Panc1 (cell line): Measurements from ENCODE around the gene PBX1. TPM values are rescaled to one million over a fixed set of nuclear protein-coding genes. Genes with fewer than 3 reads are reported as not detected.

ENCODE experiments used
- ATAC-seq: fragments of 200-7000 bp; cut with Tn5 transposase; 2 replicates; pipeline ENCODE4 v1.9.1; 2020; ENCODE audit warnings: mild to moderate bottlenecking, moderate library complexity
- BruUV-seq: library from RNA; stranded (reverse); fragments of 400-500 nt; replicated peaks from 2 replicates; lab custom pipeline; 2021; lab: Mats Ljungman, UMichigan
- CTCF ChIA-PET: fragments of 300-600 bp; sonication (Branson Sonifier 250); formaldehyde crosslinking; loops from one replicate; lab custom pipeline; 2022; ENCODE audit warnings: antibody characterized with exemption; lab: Charles Lee
- POLR2A ChIA-PET: fragments of 300-600 bp; sonication (Branson Sonifier 250); formaldehyde crosslinking; loops from one replicate; lab custom pipeline; 2022; ENCODE audit warnings: antibody characterized with exemption; lab: Charles Lee
- DNase-seq: peaks from one replicate; pipeline ENCODE4 v3.0.0-alpha.2; 2010; ENCODE audit warnings: low read depth, low spot score
- H3K27ac ChIP-seq: 2 replicates; pipeline ENCODE4 v1.5.1; 2011; ENCODE audit warnings: mild to moderate bottlenecking, low read length, inconsistent platforms
- H3K27me3 ChIP-seq: fragments of 200-500 bp; sonication (Bioruptor generic); 2 replicates; pipeline ENCODE4 v1.6.0; 2014; ENCODE audit warnings: low read length, inconsistent platforms; ENCODE audit not compliant: control insufficient read depth, insufficient read depth
- H3K36me3 ChIP-seq: fragments of 200-500 bp; sonication (Bioruptor generic); 2 replicates; pipeline ENCODE4 v1.5.1; 2014; ENCODE audit warnings: inconsistent platforms, mild to moderate bottlenecking, low read length, moderate library complexity; ENCODE audit not compliant: control insufficient read depth, insufficient read depth
- H3K4me1 ChIP-seq: 2 replicates; pipeline ENCODE4 v1.5.1; 2011; ENCODE audit warnings: inconsistent platforms, mild to moderate bottlenecking, low read length, moderate library complexity; ENCODE audit not compliant: control insufficient read depth, insufficient read depth
- H3K4me3 ChIP-seq, 2 experiments: 2 replicates each; pipeline ENCODE4 v1.5.1; 2011 to 2012; ENCODE audit warnings: low read depth in 2 of 2, low read length in 2 of 2, mild to moderate bottlenecking in 2 of 2, inconsistent platforms in 1 of 2, moderate library complexity in 1 of 2
- H3K9me3 ChIP-seq: fragments of 200-500 bp; sonication (Bioruptor generic); 2 replicates; pipeline ENCODE4 v1.5.1; 2014; ENCODE audit warnings: low read depth, mild to moderate bottlenecking, inconsistent platforms, low read length, moderate library complexity; ENCODE audit not compliant: control insufficient read depth, insufficient read depth
- CTCF ChIP-seq: fragments of 450-650 bp; IDR thresholded peaks from 2 replicates; pipeline ENCODE4 v1.5.1; 2017; ENCODE audit warnings: mild to moderate bottlenecking
- POLR2AphosphoS5 ChIP-seq: IDR thresholded peaks from 2 replicates; pipeline ENCODE4 v1.6.1; 2012; ENCODE audit warnings: mild to moderate bottlenecking, low read depth, low read length, moderate library complexity
- REST ChIP-seq, 2 experiments: IDR thresholded peaks; 2 replicates each; pipeline ENCODE4 v1.6.1; 2011 to 2012; ENCODE audit warnings: low read depth in 2 of 2, control low read depth in 1 of 2, low read length in 1 of 2, mild to moderate bottlenecking in 1 of 2, moderate library complexity in 1 of 2; ENCODE audit not compliant: insufficient read depth in 1 of 2
- SIN3A ChIP-seq: IDR thresholded peaks from 2 replicates; pipeline ENCODE4 v1.6.1; 2012; ENCODE audit warnings: low read depth, mild to moderate bottlenecking, low read length, moderate library complexity, borderline replicate concordance; ENCODE audit not compliant: insufficient read depth
- TCF7L2 ChIP-seq: IDR thresholded peaks from 2 replicates; pipeline ENCODE4 v1.6.1; 2011; ENCODE audit warnings: mild to moderate bottlenecking, low read depth, low read length, inconsistent platforms
- in situ Hi-C: cut with HindIII; loops from 2 replicates; pipeline ENCODE4 v1.10.0; 2016; ENCODE audit warnings: low sequenced_read_pairs, low pct_unique_long_range_greater_than_20kb
- intact Hi-C: fragments of 100-400 bp; cut with micrococcal nuclease; formaldehyde crosslinking; loops from one replicate; pipeline ENCODE4 v1.10.0; 2022; ENCODE audit not compliant: unreplicated experiment
- total RNA-seq: library from RNA; stranded (reverse); gene quantifications from one replicate; pipeline ENCODE4 v1.2.1, GENCODE V29; 2021; ENCODE audit not compliant: unreplicated experiment

Gene PBX1
- total RNA-seq, 1 experiment from 2014 or later = 2.0 TPM

- BruUV-seq = no TSS peak
- intact Hi-C loops = no loop called here
- ATAC-seq (no peak), DNase-seq (no peak)
- in situ Hi-C loops = no loop called here
- TF ChIP-seq POLR2AphosphoS5 (no peak), REST (IDR thresholded peaks at IDR 0.05; ENCODE audit: insufficient read depth in 1 of 2, low read depth in 2 of 2, low read length in 1 of 2) (no peak), CTCF (no peak)
- no peaks in the 10 kb centered on the region for H3K27me3 ChIP-seq
- no peak overlapping the region for H3K27ac ChIP-seq
- CTCF ChIA-PET = no interaction called here
- POLR2A ChIA-PET = no interaction called here
- H3K36me3 ChIP-seq = no peaks in the 10 kb centered on the region
- no peaks in the 10 kb centered on the region for H3K9me3 ChIP-seq
- no peak overlapping the region for H3K4me3 ChIP-seq
- H3K4me1 ChIP-seq = no peaks in the 10 kb centered on the region
Measured at GRCh38 chr1:164867590-164867989, 308.6 kb downstream of the PBX1 start.

- no peak overlapping the region for H3K27ac ChIP-seq
- H3K4me1 ChIP-seq = no peaks in the 10 kb centered on the region
- intact Hi-C loops (no loop called here), in situ Hi-C loops (no loop called here)
- DNase-seq = no peak
- BruUV-seq = no TSS peak
- no peaks in the 10 kb centered on the region for H3K27me3 ChIP-seq
- TF ChIP-seq SIN3A = no peak
- TF ChIP-seq TCF7L2 = no peak
- no peak for TF ChIP-seq CTCF
- no peak for ATAC-seq
- H3K9me3 ChIP-seq = no peaks in the 10 kb centered on the region
- H3K4me3 ChIP-seq = no peak overlapping the region
- ChIA-PET CTCF (no interaction called here), POLR2A (no interaction called here)
- H3K36me3 ChIP-seq = no peaks in the 10 kb centered on the region
Measured at GRCh38 chr1:164868990-164869389, 310.0 kb downstream of the PBX1 start.

- ChIA-PET POLR2A (no interaction called here), CTCF (no interaction called here)
- DNase-seq (no peak), ATAC-seq (no peak)
- BruUV-seq = no TSS peak
- TF ChIP-seq CTCF (no peak), REST (IDR thresholded peaks at IDR 0.05; ENCODE audit: insufficient read depth in 1 of 2, low read depth in 2 of 2, low read length in 1 of 2) (no peak), POLR2AphosphoS5 (no peak), SIN3A (no peak), TCF7L2 (no peak)
- no peaks in the 10 kb centered on the region for H3K4me1 ChIP-seq
- in situ Hi-C loops (no loop called here), intact Hi-C loops (no loop called here)
- H3K27ac ChIP-seq = no peak overlapping the region
- H3K27me3 ChIP-seq = no peaks in the 10 kb centered on the region
- H3K4me3 ChIP-seq = no peak overlapping the region
- no peaks in the 10 kb centered on the region for H3K9me3 ChIP-seq
- no peaks in the 10 kb centered on the region for H3K36me3 ChIP-seq
Measured at GRCh38 chr1:164875518-164875917, 316.5 kb downstream of the PBX1 start.
